GM10248 (cell line): ENCODE measurements around the gene GNAT1.

Source experiments
- CTCF ChIA-PET: fragments of 300-600 bp; sonication (Branson Sonifier 250); formaldehyde crosslinking; extraction: SDS; loops from one replicate; lab custom pipeline; 2021; ENCODE audit warnings: antibody characterized with exemption; lab: Yijun Ruan, JAX
- POLR2A ChIA-PET: fragments of 350-650 bp; sonication (Branson Sonifier 250); formaldehyde crosslinking; extraction: SDS; loops from one replicate; lab custom pipeline; 2020; ENCODE audit warnings: antibody characterized with exemption; lab: Yijun Ruan, JAX
- DNase-seq: peaks from one replicate; pipeline ENCODE4 v3.0.0; 2012; ENCODE audit errors: extremely low spot score
- TF ChIP-seq, protein P1 (sequence below): IDR thresholded peaks from 2 replicates; pipeline ENCODE4 v1.5.1; 2012; ENCODE audit warnings: mild to moderate bottlenecking, low read depth; ENCODE audit errors: extremely low read depth, missing control alignments, control extremely low read depth

The GNAT1 gene

DNA sequence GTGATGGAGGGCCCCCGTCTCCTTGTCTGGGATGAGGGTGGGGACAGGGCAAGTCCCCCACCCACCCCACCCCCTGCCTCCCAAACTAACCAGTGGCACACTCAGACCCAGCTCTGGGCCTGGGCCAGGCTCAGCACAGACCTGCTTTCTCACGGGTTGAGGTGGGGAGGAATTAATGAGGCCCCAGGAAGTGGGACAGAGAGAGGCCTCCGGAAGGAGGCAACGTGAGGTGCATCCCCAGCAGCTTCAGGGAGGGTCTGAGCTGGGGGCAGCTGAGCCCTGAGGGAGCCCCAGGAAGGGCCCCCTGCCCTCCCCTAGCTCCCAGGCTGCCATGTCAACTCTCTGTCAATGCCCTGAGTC, 29.6 kb downstream of the GNAT1 start:
- TF ChIP-seq, protein P1, sequence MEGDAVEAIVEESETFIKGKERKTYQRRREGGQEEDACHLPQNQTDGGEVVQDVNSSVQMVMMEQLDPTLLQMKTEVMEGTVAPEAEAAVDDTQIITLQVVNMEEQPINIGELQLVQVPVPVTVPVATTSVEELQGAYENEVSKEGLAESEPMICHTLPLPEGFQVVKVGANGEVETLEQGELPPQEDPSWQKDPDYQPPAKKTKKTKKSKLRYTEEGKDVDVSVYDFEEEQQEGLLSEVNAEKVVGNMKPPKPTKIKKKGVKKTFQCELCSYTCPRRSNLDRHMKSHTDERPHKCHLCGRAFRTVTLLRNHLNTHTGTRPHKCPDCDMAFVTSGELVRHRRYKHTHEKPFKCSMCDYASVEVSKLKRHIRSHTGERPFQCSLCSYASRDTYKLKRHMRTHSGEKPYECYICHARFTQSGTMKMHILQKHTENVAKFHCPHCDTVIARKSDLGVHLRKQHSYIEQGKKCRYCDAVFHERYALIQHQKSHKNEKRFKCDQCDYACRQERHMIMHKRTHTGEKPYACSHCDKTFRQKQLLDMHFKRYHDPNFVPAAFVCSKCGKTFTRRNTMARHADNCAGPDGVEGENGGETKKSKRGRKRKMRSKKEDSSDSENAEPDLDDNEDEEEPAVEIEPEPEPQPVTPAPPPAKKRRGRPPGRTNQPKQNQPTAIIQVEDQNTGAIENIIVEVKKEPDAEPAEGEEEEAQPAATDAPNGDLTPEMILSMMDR, result no peak
- ChIA-PET CTCF (interaction anchor here (0.7 to 26.7 kb wide), 9 partner anchors 8 to 681 kb away, joined by 3 to 393 read pairs (median 3); partner anchors contain the start of gene GNAT1), POLR2A (no interaction called here)
- no peak for DNase-seq

DNA sequence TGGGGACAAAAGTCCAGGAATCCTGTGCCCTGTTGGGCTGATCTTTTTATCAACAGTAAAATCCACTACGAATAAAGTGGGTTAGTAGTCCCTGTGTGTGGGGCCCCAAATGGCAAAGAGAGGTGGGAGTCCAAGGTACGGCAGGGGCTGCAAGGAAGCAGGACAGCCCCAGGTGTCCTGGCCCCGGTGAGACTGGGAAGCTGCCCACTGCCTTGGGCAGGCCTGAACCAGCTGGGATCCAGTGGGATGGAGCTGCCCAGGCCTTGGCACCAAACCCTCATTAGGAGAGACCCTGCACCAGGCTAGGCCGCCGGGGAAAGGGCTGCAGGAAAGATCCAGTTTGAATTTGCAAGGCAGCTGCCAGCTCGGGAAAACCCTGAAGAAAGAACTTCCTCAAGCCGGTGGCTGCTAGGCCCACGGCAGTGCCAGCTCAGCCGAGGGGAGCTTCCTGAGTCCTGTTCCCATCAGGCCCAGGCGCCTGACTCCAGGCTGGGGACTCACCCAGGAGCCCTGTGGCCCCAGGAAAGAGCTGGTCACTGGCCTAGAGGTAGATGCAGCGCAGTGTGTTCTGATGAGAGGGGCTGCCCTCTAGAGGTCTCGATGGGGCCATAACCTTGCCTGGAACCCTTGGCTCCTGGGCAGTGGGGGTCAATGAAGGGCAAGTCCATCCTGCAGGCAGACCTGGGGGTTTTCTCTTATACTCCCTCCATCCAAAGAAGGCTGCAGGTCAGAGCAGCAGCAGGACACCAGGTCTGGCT, 30.2 kb downstream of the GNAT1 start:
- POLR2A ChIA-PET, result no interaction called here

GRCh38 chr3:50222169-50222528, 30.7 kb downstream of the GNAT1 start:
- TF ChIP-seq, protein P1, result no peak
- ChIA-PET POLR2A (no interaction called here), CTCF (interaction anchor here (0.9 to 26.7 kb wide), 5 partner anchors 9 to 33 kb away, joined by 3 to 393 read pairs (median 4); partner anchors contain the start of gene GNAT1)
- DNase-seq, result no peak

More for the DNA sequence above, 30.2 kb downstream of the GNAT1 start:
- CTCF ChIA-PET, result interaction anchor here (0.9 to 26.7 kb wide), 8 partner anchors 9 to 51 kb away, joined by 3 to 393 read pairs (median 4); partner anchors contain the start of gene GNAT1
- TF ChIP-seq, protein P1, result peak; percentile 15
- DNase-seq, result no peak

GRCh38 chr3:50224639-50225038, 33.2 kb downstream of the GNAT1 start:
- no peak for DNase-seq
- ChIA-PET POLR2A (interaction anchor here (0.7 kb wide), 1 partner anchor 11 kb away, joined by 3 read pairs; the partner anchor contains the start of gene GNAI2), CTCF (interaction anchor here (1.2 to 26.7 kb wide), 13 partner anchors 8 to 294 kb away, joined by 3 to 393 read pairs (median 12); partner anchors contain the start of genes GNAT1 and LSMEM2)
- TF ChIP-seq, protein P1, result no peak

GRCh38 chr3:50226888-50227389, 35.5 kb downstream of the GNAT1 start:
- DNase-seq, result peak; percentile 51

More at GRCh38 chr3:50226888-50227389, 35.5 kb downstream of the GNAT1 start:
- TF ChIP-seq, protein P1, result peak; percentile 11
- CTCF ChIA-PET, result interaction anchor here (0.7 to 26.7 kb wide), 21 partner anchors 9 to 424 kb away, joined by 3 to 393 read pairs (median 10); partner anchors contain the start of genes GNAI2, GNAT1, INKA1 and MON1A
- POLR2A ChIA-PET, result interaction anchor here (0.5 to 0.8 kb wide), 6 partner anchors 9 to 1378 kb away, joined by 3 to 4 read pairs (median 3); partner anchors contain the start of genes GNAI2 and UBA7
